Activated CD4-positive, alpha-beta memory T cell treated with anti-CD3 and anti-CD28 coated beads, Interleukin-2, amount 10 ng/mL, durations not matched to agents 7 days and 5 days (primary cell): ENCODE measurements around the gene ITK. TPM values are rescaled to one million over a fixed set of nuclear protein-coding genes. Genes with fewer than 3 reads are reported as not detected.
A peak's percentile ranks its signal among the peaks of the same experiment; 100 is the strongest.

Experiments
- CTCF ChIA-PET: fragments of 350-600 bp; sonication (Branson Sonifier 250); formaldehyde crosslinking; loops from one replicate; lab custom pipeline; 2021; ENCODE audit warnings: antibody characterized with exemption, inconsistent platforms; lab: Charles Lee
- POLR2A ChIA-PET: fragments of 350-600 bp; sonication (Branson Sonifier 250); formaldehyde crosslinking; loops from one replicate; lab custom pipeline; 2021; ENCODE audit warnings: antibody characterized with exemption; lab: Charles Lee
- DNase-seq: peaks from one replicate; pipeline ENCODE4 v3.0.0-alpha.2; 2020
- H3K27ac Mint-ChIP-seq: one replicate; pipeline ENCODE4 v1.8.0; 2021; ENCODE audit warnings: mild to moderate bottlenecking, mixed read lengths
- H3K27me3 Mint-ChIP-seq: one replicate; pipeline ENCODE4 v1.8.0; 2021; ENCODE audit warnings: mixed read lengths
- H3K36me3 Mint-ChIP-seq: one replicate; pipeline ENCODE4 v1.8.0; 2021; ENCODE audit warnings: low read depth, mixed read lengths
- H3K4me1 Mint-ChIP-seq: one replicate; pipeline ENCODE4 v1.8.0; 2021; ENCODE audit warnings: mixed read lengths
- H3K4me3 Mint-ChIP-seq: one replicate; pipeline ENCODE4 v1.8.0; 2021; ENCODE audit warnings: mild to moderate bottlenecking, mixed read lengths
- H3K9me3 Mint-ChIP-seq: one replicate; pipeline ENCODE4 v1.8.0; 2021; ENCODE audit warnings: mixed read lengths
- total RNA-seq, 2 experiments: library from RNA; stranded (reverse); gene quantifications; one replicate each; pipeline ENCODE4 v1.2.3, GENCODE V29; 2021

ITK gene
- total RNA-seq, 2 experiments from 2014 or later: 247 to 249 TPM

DNA sequence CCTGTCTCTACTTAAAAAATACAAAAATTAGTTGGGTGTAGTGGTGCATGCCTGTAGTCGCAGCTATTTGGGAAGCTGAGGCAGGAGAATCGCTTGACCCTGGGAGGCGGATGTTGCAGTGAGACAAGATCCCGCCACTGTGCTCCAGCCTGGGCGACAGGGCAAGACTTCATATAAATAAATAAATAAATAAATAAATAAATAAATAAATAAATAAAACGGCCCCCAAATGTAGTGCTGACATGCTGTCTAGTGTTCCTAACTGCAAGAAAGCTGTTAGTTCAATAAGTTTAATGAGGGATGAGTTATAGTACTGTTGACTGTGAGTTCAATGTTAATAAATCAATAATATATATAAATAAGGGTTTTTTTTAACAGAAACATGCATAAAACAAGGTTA lies 77.8 kb downstream of the ITK start:
- Mint-ChIP-seq H3K27ac (no peak overlapping the region), H3K4me1 (peaks cover 72% of the 10 kb centered on the region), H3K4me3 (no peak overlapping the region), H3K27me3 (no peaks in the 10 kb centered on the region), H3K36me3 (peaks cover 42% of the 10 kb centered on the region), H3K9me3 (no peaks in the 10 kb centered on the region)
- CTCF ChIA-PET: interaction anchor here (1.0 to 1.6 kb wide), 2 partner anchors 54 to 97 kb away, joined by 3 read pairs; no protein-coding TSS in a partner anchor
- no peak for DNase-seq
- POLR2A ChIA-PET: interaction anchor here (0.6 to 11.6 kb wide), 4 partner anchors 8 to 48 kb away, joined by 3 to 145 read pairs (median 14); partner anchors contain the start of gene CYFIP2

GRCh38 chr5:157259699-157260098 lies 79.1 kb downstream of the ITK start:
- no peaks in the 10 kb centered on the region for H3K27me3 Mint-ChIP-seq
- no peaks in the 10 kb centered on the region for H3K9me3 Mint-ChIP-seq
- H3K4me1 Mint-ChIP-seq: peaks cover 73% of the 10 kb centered on the region
- H3K36me3 Mint-ChIP-seq: peaks cover 29% of the 10 kb centered on the region
- CTCF ChIA-PET: interaction anchor here (1.0 to 1.6 kb wide), 2 partner anchors 44 to 96 kb away, joined by 3 to 4 read pairs; no protein-coding TSS in a partner anchor
- no peak overlapping the region for H3K27ac Mint-ChIP-seq
- no peak overlapping the region for H3K4me3 Mint-ChIP-seq
- no peak for DNase-seq
- POLR2A ChIA-PET: interaction anchor here (2.0 to 11.6 kb wide), 3 partner anchors 6 to 13 kb away, joined by 11 to 145 read pairs (median 23); partner anchors contain the start of gene CYFIP2

DNA sequence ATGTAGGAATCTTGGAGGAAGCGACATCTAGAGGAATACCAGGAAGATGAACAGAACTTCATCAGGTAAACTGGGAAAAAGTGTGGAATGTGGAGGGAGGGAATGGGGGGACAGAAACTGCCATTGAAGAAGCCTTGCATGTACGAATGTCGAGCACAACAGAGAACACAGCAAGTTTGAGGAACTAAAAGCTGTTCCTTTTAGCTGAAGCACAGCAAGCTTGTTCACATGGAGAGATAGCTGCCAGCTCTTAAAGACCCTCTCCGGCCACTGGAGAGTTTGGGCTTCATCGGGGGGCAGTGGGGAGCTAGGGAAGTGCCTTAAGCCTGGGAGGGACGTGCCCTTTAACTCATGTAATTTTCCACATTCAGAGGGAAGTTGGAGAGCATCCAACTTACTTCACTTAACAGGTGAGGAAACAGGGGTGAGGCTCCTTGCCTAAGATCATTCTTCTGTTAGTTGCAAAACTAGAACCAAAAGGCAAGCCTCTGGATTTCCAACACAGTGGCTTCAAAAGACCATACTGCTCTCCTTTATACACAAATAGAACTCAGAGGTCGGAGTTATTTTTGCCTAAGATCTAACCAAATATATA lies 83.0 kb downstream of the ITK start:
- no peak overlapping the region for H3K27ac Mint-ChIP-seq
- H3K9me3 Mint-ChIP-seq: no peaks in the 10 kb centered on the region
- no peak overlapping the region for H3K4me3 Mint-ChIP-seq
- ChIA-PET CTCF (interaction anchor here (1.6 to 4.5 kb wide), 4 partner anchors 8 to 114 kb away, joined by 3 to 36 read pairs (median 7); no protein-coding TSS in a partner anchor), POLR2A (interaction anchor here (1.9 to 8.7 kb wide), 6 partner anchors 8 to 67 kb away, joined by 5 to 145 read pairs (median 13); no protein-coding TSS in a partner anchor)
- DNase-seq: no peak
- peaks cover 62% of the 10 kb centered on the region for H3K4me1 Mint-ChIP-seq
- no peaks in the 10 kb centered on the region for H3K27me3 Mint-ChIP-seq
- peaks cover 19% of the 10 kb centered on the region for H3K36me3 Mint-ChIP-seq

DNA sequence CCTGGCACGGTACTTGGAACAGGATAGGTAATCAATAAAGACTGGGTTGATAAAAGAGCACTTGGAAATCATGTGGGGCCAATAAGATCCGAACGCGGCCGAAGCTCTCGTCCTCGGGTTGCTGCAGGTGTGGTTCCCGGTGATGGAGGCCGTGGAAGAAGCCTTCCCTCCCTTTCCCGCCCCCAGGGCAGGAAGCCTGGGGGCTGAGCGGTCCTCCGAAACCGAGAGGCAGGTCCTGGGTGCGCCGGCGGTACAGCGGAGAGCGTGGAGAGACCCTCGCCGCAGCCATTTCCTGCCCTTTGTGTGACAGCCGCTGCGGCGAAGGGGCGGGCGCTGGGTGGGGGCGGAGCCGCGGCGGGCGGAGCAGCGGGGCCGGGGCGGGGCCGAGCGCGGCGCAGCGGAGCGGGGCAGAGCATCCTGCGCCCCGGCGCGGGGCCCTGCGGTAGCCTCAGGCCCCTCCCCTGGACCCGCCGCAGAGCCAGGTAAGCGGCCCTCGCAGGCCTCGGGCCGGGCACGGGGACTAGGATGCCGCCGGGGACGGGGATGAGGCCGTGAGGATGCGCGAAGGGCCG lies 85.2 kb downstream of the ITK start, which contains the start of gene CYFIP2:
Gene CYFIP2 (plus strand): TSS at position 410 of the 572 bp plus-strand sequence. CDS start 19,239 bp downstream, outside the sequence.
- Mint-ChIP-seq H3K9me3 (no peaks in the 10 kb centered on the region), H3K27ac (peak within 1 kb of the TSS; percentile 97), H3K4me1 (peaks cover 66% of the 10 kb centered on the region), H3K27me3 (no peaks in the 10 kb centered on the region), H3K4me3 (peak within 1 kb of the TSS; percentile 98), H3K36me3 (peaks cover 37% of the 10 kb centered on the region)
- ChIA-PET POLR2A (interaction anchor here (1.0 to 8.7 kb wide), 14 partner anchors 9 to 123 kb away, joined by 3 to 145 read pairs (median 6); partner anchors contain the start of gene MED7), CTCF (interaction anchor here (0.7 to 4.5 kb wide), 4 partner anchors 12 to 117 kb away, joined by 4 to 36 read pairs (median 4); no protein-coding TSS in a partner anchor)
- peak; percentile 91 for DNase-seq

GRCh38 chr5:157266286-157267007 lies 85.8 kb downstream of the ITK start:
- H3K36me3 Mint-ChIP-seq: peaks cover 43% of the 10 kb centered on the region
- no peaks in the 10 kb centered on the region for H3K9me3 Mint-ChIP-seq
- no peaks in the 10 kb centered on the region for H3K27me3 Mint-ChIP-seq
- H3K4me3 Mint-ChIP-seq: peak overlapping the region; percentile 98
- peak overlapping the region; percentile 47 for H3K27ac Mint-ChIP-seq
- POLR2A ChIA-PET: interaction anchor here (0.7 to 8.7 kb wide), 25 partner anchors 8 to 124 kb away, joined by 3 to 145 read pairs (median 5); partner anchors contain the start of genes ITK and MED7
- CTCF ChIA-PET: interaction anchor here (1.0 to 4.5 kb wide), 6 partner anchors 13 to 117 kb away, joined by 3 to 36 read pairs (median 4); no protein-coding TSS in a partner anchor
- peaks cover 68% of the 10 kb centered on the region for H3K4me1 Mint-ChIP-seq
- DNase-seq: peak; percentile 60

DNA sequence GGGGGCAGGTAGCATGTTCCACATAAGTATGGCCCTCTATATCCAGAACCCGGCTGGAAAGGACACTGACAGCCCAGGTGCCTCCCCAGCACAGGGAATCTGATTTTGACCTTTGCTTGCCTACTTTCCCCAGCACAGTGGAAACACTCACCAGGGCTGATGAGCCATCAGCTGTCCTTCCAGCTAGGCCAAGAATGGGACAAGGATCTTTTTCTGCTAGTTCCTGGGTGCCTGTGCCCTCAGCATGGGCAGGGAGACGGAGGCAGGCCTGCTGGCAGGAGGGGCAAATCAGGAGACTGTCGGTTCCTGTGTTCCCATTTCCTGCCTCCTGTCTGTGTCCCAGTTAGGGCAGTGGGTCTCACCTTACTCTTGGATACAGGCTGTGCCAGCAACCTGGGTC lies 86.4 kb downstream of the ITK start:
- no peak for DNase-seq
- H3K9me3 Mint-ChIP-seq: no peaks in the 10 kb centered on the region
- H3K4me1 Mint-ChIP-seq: peaks cover 74% of the 10 kb centered on the region
- POLR2A ChIA-PET: interaction anchor here (0.6 to 8.7 kb wide), 24 partner anchors 11 to 124 kb away, joined by 3 to 145 read pairs (median 6); partner anchors contain the start of genes ITK and MED7
- CTCF ChIA-PET: interaction anchor here (1.0 to 1.5 kb wide), 5 partner anchors 40 to 118 kb away, joined by 3 to 5 read pairs (median 4); no protein-coding TSS in a partner anchor
- H3K27ac Mint-ChIP-seq: peak overlapping the region; percentile 47
- peak overlapping the region; percentile 98 for H3K4me3 Mint-ChIP-seq
- H3K27me3 Mint-ChIP-seq: no peaks in the 10 kb centered on the region
- H3K36me3 Mint-ChIP-seq: peaks cover 48% of the 10 kb centered on the region

DNA sequence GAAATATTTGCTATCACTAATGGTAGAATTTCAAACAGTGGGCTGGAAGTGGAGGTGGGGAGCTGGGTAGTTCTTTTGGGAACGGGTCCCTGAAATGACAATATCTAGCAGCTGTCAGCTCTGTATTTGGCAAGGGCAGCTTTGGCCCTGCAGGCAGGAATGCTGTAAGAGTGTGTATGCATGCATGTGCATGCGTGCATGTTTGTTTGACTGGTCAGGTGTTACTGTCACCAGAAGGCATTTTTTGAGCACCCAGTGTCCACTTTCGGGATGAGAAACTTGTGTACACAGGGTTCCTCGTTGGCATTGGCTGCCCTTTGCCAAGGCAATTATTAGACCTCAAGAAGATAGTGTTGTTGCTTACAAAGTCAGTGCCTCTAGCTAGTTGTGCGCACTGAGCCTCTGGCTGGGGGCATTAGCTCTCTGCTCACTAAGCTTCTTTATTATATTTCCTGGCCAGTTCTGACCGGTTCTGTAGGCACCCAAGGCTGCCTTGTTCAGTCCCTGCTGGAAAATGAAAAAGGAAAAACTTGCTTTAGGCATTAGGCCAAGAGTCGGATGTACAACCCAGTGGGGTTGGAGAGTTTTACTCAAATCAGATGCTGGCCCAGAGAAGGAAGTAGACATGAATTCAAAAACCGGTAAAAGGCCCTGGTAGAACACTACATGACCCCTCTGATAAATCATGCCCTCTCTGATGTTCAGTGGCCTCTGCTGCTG lies 87.3 kb downstream of the ITK start:
- no peak for DNase-seq
- Mint-ChIP-seq H3K36me3 (peaks cover 52% of the 10 kb centered on the region), H3K27me3 (no peaks in the 10 kb centered on the region), H3K9me3 (no peaks in the 10 kb centered on the region), H3K4me1 (peaks cover 79% of the 10 kb centered on the region), H3K4me3 (peak overlapping the region; percentile 98), H3K27ac (peak overlapping the region; percentile 47)
- ChIA-PET CTCF (interaction anchor here (0.5 to 1.1 kb wide), 8 partner anchors 14 to 120 kb away, joined by 3 to 4 read pairs (median 3); no protein-coding TSS in a partner anchor), POLR2A (interaction anchor here (0.6 to 8.7 kb wide), 16 partner anchors 10 to 329 kb away, joined by 3 to 145 read pairs (median 7); partner anchors contain the start of genes ITK and MED7)

DNA sequence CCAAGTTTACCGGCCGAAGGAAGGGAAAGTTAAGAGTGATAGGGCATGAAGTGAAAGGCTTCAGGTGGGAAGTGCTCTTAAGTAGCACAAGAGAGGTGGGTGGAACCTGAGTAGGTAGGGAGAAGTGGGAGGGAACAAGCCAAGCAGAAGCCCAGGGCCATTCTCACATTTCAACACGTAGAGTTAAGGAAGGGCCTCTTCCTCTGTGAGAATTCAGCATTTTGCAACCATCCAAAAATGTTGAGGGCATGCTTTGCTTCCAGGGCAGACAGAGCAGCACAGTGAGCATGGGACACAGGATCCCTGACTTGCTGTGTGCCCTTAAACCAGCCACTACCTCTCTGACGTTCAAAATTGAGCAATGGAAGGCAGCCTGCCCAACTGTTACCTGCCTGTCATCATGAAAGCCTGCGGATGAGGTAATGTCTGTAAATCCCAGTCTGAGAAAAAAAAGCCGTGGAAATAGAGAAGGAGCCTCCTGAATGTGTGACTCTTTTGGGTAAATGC lies 88.6 kb downstream of the ITK start:
- peaks cover 55% of the 10 kb centered on the region for H3K36me3 Mint-ChIP-seq
- H3K27ac Mint-ChIP-seq: peak overlapping the region; percentile 100
- no peak for DNase-seq
- no peaks in the 10 kb centered on the region for H3K9me3 Mint-ChIP-seq
- peak overlapping the region; percentile 98 for H3K4me3 Mint-ChIP-seq
- ChIA-PET CTCF (interaction anchor here (0.8 kb wide), 1 partner anchor 35 kb away, joined by 3 read pairs; no protein-coding TSS in a partner anchor), POLR2A (interaction anchor here (0.7 to 8.7 kb wide), 7 partner anchors 14 to 127 kb away, joined by 3 to 145 read pairs (median 7); partner anchors contain the start of gene MED7)
- H3K4me1 Mint-ChIP-seq: peaks cover 80% of the 10 kb centered on the region
- H3K27me3 Mint-ChIP-seq: no peaks in the 10 kb centered on the region

GRCh38 chr5:157269761-157270272 lies 89.2 kb downstream of the ITK start:
- peak overlapping the region; percentile 100 for H3K27ac Mint-ChIP-seq
- DNase-seq: peak; percentile 32
- ChIA-PET CTCF (interaction anchor here (0.8 kb wide), 1 partner anchor 34 kb away, joined by 3 read pairs; no protein-coding TSS in a partner anchor), POLR2A (interaction anchor here (0.5 to 8.7 kb wide), 8 partner anchors 14 to 127 kb away, joined by 3 to 145 read pairs (median 3); partner anchors contain the start of gene MED7)
- H3K27me3 Mint-ChIP-seq: no peaks in the 10 kb centered on the region
- H3K9me3 Mint-ChIP-seq: no peaks in the 10 kb centered on the region
- H3K4me3 Mint-ChIP-seq: peak overlapping the region; percentile 98
- H3K4me1 Mint-ChIP-seq: peaks cover 79% of the 10 kb centered on the region
- peaks cover 55% of the 10 kb centered on the region for H3K36me3 Mint-ChIP-seq

DNA sequence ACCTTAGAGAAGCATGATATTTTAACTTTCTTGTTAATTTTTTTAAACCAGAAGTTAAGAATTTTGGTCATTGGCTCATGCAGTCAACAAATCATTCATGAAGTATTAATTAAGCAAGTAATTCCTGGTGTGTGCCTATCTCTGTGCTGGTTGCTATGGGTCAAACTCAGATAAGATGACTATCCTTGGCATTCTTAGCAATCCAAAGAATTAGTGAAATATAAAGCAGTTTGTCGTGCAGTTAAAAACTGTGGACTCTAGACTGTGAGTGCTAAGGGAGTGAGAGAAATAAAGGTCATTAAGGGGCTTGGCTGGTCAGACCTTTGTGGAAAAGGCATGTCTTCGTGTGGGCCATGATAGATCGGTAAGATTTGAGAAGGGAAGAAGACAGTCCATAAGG lies 90.1 kb downstream of the ITK start:
- Mint-ChIP-seq H3K27me3 (no peaks in the 10 kb centered on the region), H3K36me3 (peaks cover 59% of the 10 kb centered on the region), H3K27ac (peak overlapping the region; percentile 100), H3K4me1 (peaks cover 76% of the 10 kb centered on the region), H3K4me3 (peak overlapping the region; percentile 78), H3K9me3 (no peaks in the 10 kb centered on the region)
- POLR2A ChIA-PET: interaction anchor here (1.1 to 3.9 kb wide), 9 partner anchors 13 to 128 kb away, joined by 3 to 109 read pairs (median 23); partner anchors contain the start of gene MED7
- CTCF ChIA-PET: interaction anchor here (2.1 to 3.9 kb wide), 3 partner anchors 33 to 42 kb away, joined by 9 to 27 read pairs (median 14); no protein-coding TSS in a partner anchor
- no peak for DNase-seq
